ENCODE measurements around the gene NPIPB13. TPM values are rescaled to one million over a fixed set of nuclear protein-coding genes. Genes with fewer than 3 reads are reported as not detected.
"Not testable (repeated sequence)": the region's sequence is repeated elsewhere in the genome, so short reads cannot be mapped to it uniquely, and the experiment has no call there.

Gene NPIPB13
- 0.66 TPM for total RNA-seq
- polyA plus RNA-seq: 10.1 TPM
- long read RNA-seq, donor 1: 0 reads
- long read RNA-seq, donor 2: 0 reads
- long read RNA-seq, donor 3: 0 reads
- long read RNA-seq, donor 4: 0 reads
- long read RNA-seq, donor 5: 0 reads
- long read RNA-seq, donor 6: 0 reads
- long read RNA-seq, donor 7: 0 reads
- long read RNA-seq, donor 8: 0 reads
- long read RNA-seq, donor 9, partial matches to known transcripts: 11 of 11 reads
- long read RNA-seq, donor 9, other reads (novel, unspliced or antisense): 0 of 11 reads
- long read RNA-seq, donor 10: 0 reads

GRCh38 chr16:30248379-30248778, at the start of gene NPIPB13:
Gene NPIPB13 (minus strand): TSS chr16:30248479. CDS start chr16:30245573, 2,906 bp downstream.
- not testable (repeated sequence) for H3K27ac ChIP-seq (ENCODE audit: low read depth in 1 of 2, low read length in 1 of 2); H3K27me3 ChIP-seq (ENCODE audit: control insufficient read depth in 2 of 2, insufficient read depth in 1 of 2, low read length in 1 of 2); H3K4me3 ChIP-seq (ENCODE audit: low read length in 2 of 2); H3K9me3 ChIP-seq (ENCODE audit: control insufficient read depth in 2 of 2, insufficient read depth in 1 of 2, low read length in 1 of 2); DNase-seq (ENCODE audit: low read depth in 6 of 9, low spot score in 9 of 9); H3K4me1 ChIP-seq (ENCODE audit: control insufficient read depth in 2 of 2, insufficient read depth in 2 of 2, low read length in 2 of 2); H3K36me3 ChIP-seq (ENCODE audit: control insufficient read depth in 2 of 2, insufficient read depth in 2 of 2, low read length in 1 of 2)
- no CpG with 5 or more reads among the region's 4 CpGs for WGBS

GRCh38 chr16:30282357-30282756, 34.1 kb upstream of the NPIPB13 start:
- not testable (repeated sequence) for DNase-seq (ENCODE audit: low read depth in 6 of 9, low spot score in 9 of 9); H3K36me3 ChIP-seq (ENCODE audit: control insufficient read depth in 2 of 2, insufficient read depth in 2 of 2, low read length in 1 of 2)
- WGBS: 98% methylated on average over 9 of the region's 10 CpGs

GRCh38 chr16:30278523-30278922, 30.2 kb upstream of the NPIPB13 start:
- H3K36me3 ChIP-seq (ENCODE audit: control insufficient read depth in 2 of 2, insufficient read depth in 2 of 2, low read length in 1 of 2); H3K4me3 ChIP-seq (ENCODE audit: low read length in 2 of 2); H3K27ac ChIP-seq (ENCODE audit: low read depth in 1 of 2, low read length in 1 of 2); DNase-seq (ENCODE audit: low read depth in 6 of 9, low spot score in 9 of 9); H3K9me3 ChIP-seq (ENCODE audit: control insufficient read depth in 2 of 2, insufficient read depth in 1 of 2, low read length in 1 of 2); H3K4me1 ChIP-seq (ENCODE audit: control insufficient read depth in 2 of 2, insufficient read depth in 2 of 2, low read length in 2 of 2); H3K27me3 ChIP-seq (ENCODE audit: control insufficient read depth in 2 of 2, insufficient read depth in 1 of 2, low read length in 1 of 2): not testable (repeated sequence)
- no CpG with 5 or more reads among the region's 3 CpGs for WGBS

More at GRCh38 chr16:30282357-30282756, 34.1 kb upstream of the NPIPB13 start:
- not testable (repeated sequence) for H3K4me3 ChIP-seq (ENCODE audit: low read length in 2 of 2); H3K9me3 ChIP-seq (ENCODE audit: control insufficient read depth in 2 of 2, insufficient read depth in 1 of 2, low read length in 1 of 2); H3K4me1 ChIP-seq (ENCODE audit: control insufficient read depth in 2 of 2, insufficient read depth in 2 of 2, low read length in 2 of 2); H3K27ac ChIP-seq (ENCODE audit: low read depth in 1 of 2, low read length in 1 of 2); H3K27me3 ChIP-seq (ENCODE audit: control insufficient read depth in 2 of 2, insufficient read depth in 1 of 2, low read length in 1 of 2)

GRCh38 chr16:30217082-30217481, 31.2 kb downstream of the NPIPB13 start:
- 90% methylated on average over 4 of the region's 5 CpGs for WGBS
- H3K4me3 ChIP-seq (ENCODE audit: low read length in 2 of 2); H3K27ac ChIP-seq (ENCODE audit: low read depth in 1 of 2, low read length in 1 of 2); H3K27me3 ChIP-seq (ENCODE audit: control insufficient read depth in 2 of 2, insufficient read depth in 1 of 2, low read length in 1 of 2); DNase-seq (ENCODE audit: low read depth in 6 of 9, low spot score in 9 of 9); H3K36me3 ChIP-seq (ENCODE audit: control insufficient read depth in 2 of 2, insufficient read depth in 2 of 2, low read length in 1 of 2); H3K4me1 ChIP-seq (ENCODE audit: control insufficient read depth in 2 of 2, insufficient read depth in 2 of 2, low read length in 2 of 2); H3K9me3 ChIP-seq (ENCODE audit: control insufficient read depth in 2 of 2, insufficient read depth in 1 of 2, low read length in 1 of 2): not testable (repeated sequence)

- not testable (repeated sequence) for DNase-seq (ENCODE audit: low read depth in 6 of 9, low spot score in 9 of 9); H3K36me3 ChIP-seq (ENCODE audit: control insufficient read depth in 2 of 2, insufficient read depth in 2 of 2, low read length in 1 of 2); H3K4me3 ChIP-seq (ENCODE audit: low read length in 2 of 2); H3K27ac ChIP-seq (ENCODE audit: low read depth in 1 of 2, low read length in 1 of 2); H3K4me1 ChIP-seq (ENCODE audit: control insufficient read depth in 2 of 2, insufficient read depth in 2 of 2, low read length in 2 of 2); H3K9me3 ChIP-seq (ENCODE audit: control insufficient read depth in 2 of 2, insufficient read depth in 1 of 2, low read length in 1 of 2); H3K27me3 ChIP-seq (ENCODE audit: control insufficient read depth in 2 of 2, insufficient read depth in 1 of 2, low read length in 1 of 2)
- no CpG with 5 or more reads among the region's 4 CpGs for WGBS
Observed at GRCh38 chr16:30211414-30211813, 36.9 kb downstream of the NPIPB13 start.

GRCh38 chr16:30209032-30209431, 39.2 kb downstream of the NPIPB13 start:
- not testable (repeated sequence) for H3K4me1 ChIP-seq (ENCODE audit: control insufficient read depth in 2 of 2, insufficient read depth in 2 of 2, low read length in 2 of 2); DNase-seq (ENCODE audit: low read depth in 6 of 9, low spot score in 9 of 9); H3K27ac ChIP-seq (ENCODE audit: low read depth in 1 of 2, low read length in 1 of 2); H3K4me3 ChIP-seq (ENCODE audit: low read length in 2 of 2); H3K9me3 ChIP-seq (ENCODE audit: control insufficient read depth in 2 of 2, insufficient read depth in 1 of 2, low read length in 1 of 2); H3K36me3 ChIP-seq (ENCODE audit: control insufficient read depth in 2 of 2, insufficient read depth in 2 of 2, low read length in 1 of 2); H3K27me3 ChIP-seq (ENCODE audit: control insufficient read depth in 2 of 2, insufficient read depth in 1 of 2, low read length in 1 of 2)
- 32% methylated on average over 4 of the region's 6 CpGs for WGBS

GRCh38 chr16:30207063-30207704, 41.1 kb downstream of the NPIPB13 start:
- 25% methylated on average over 2 of the region's 9 CpGs for WGBS
- H3K36me3 ChIP-seq (ENCODE audit: control insufficient read depth in 2 of 2, insufficient read depth in 2 of 2, low read length in 1 of 2); H3K4me1 ChIP-seq (ENCODE audit: control insufficient read depth in 2 of 2, insufficient read depth in 2 of 2, low read length in 2 of 2); H3K27ac ChIP-seq (ENCODE audit: low read depth in 1 of 2, low read length in 1 of 2); DNase-seq (ENCODE audit: low read depth in 6 of 9, low spot score in 9 of 9); H3K9me3 ChIP-seq (ENCODE audit: control insufficient read depth in 2 of 2, insufficient read depth in 1 of 2, low read length in 1 of 2); H3K27me3 ChIP-seq (ENCODE audit: control insufficient read depth in 2 of 2, insufficient read depth in 1 of 2, low read length in 1 of 2); H3K4me3 ChIP-seq (ENCODE audit: low read length in 2 of 2): not testable (repeated sequence)

GRCh38 chr16:30206252-30206651, 42.0 kb downstream of the NPIPB13 start:
- not testable (repeated sequence) for H3K4me3 ChIP-seq (ENCODE audit: low read length in 2 of 2); H3K27me3 ChIP-seq (ENCODE audit: control insufficient read depth in 2 of 2, insufficient read depth in 1 of 2, low read length in 1 of 2); H3K36me3 ChIP-seq (ENCODE audit: control insufficient read depth in 2 of 2, insufficient read depth in 2 of 2, low read length in 1 of 2); H3K27ac ChIP-seq (ENCODE audit: low read depth in 1 of 2, low read length in 1 of 2); DNase-seq (ENCODE audit: low read depth in 6 of 9, low spot score in 9 of 9); H3K9me3 ChIP-seq (ENCODE audit: control insufficient read depth in 2 of 2, insufficient read depth in 1 of 2, low read length in 1 of 2); H3K4me1 ChIP-seq (ENCODE audit: control insufficient read depth in 2 of 2, insufficient read depth in 2 of 2, low read length in 2 of 2)
- no CpG with 5 or more reads among the region's 33 CpGs for WGBS

GRCh38 chr16:30205541-30206236, 42.6 kb downstream of the NPIPB13 start:
- not testable (repeated sequence) for H3K9me3 ChIP-seq (ENCODE audit: control insufficient read depth in 2 of 2, insufficient read depth in 1 of 2, low read length in 1 of 2); H3K27ac ChIP-seq (ENCODE audit: low read depth in 1 of 2, low read length in 1 of 2)
- under 1% methylated on average over 20 of the region's 52 CpGs for WGBS

More at GRCh38 chr16:30205541-30206236, 42.6 kb downstream of the NPIPB13 start:
- not testable (repeated sequence) for H3K27me3 ChIP-seq (ENCODE audit: control insufficient read depth in 2 of 2, insufficient read depth in 1 of 2, low read length in 1 of 2); H3K4me3 ChIP-seq (ENCODE audit: low read length in 2 of 2); H3K36me3 ChIP-seq (ENCODE audit: control insufficient read depth in 2 of 2, insufficient read depth in 2 of 2, low read length in 1 of 2); DNase-seq (ENCODE audit: low read depth in 6 of 9, low spot score in 9 of 9); H3K4me1 ChIP-seq (ENCODE audit: control insufficient read depth in 2 of 2, insufficient read depth in 2 of 2, low read length in 2 of 2)
